HG03460 (cell line): ENCODE measurements around the gene TAMALIN.
"Not testable (repeated sequence)": the region's sequence is repeated elsewhere in the genome, so short reads cannot be mapped to it uniquely, and the experiment has no call there.

Source experiments
- ATAC-seq: cut with Tn5 transposase; IDR thresholded peaks from one replicate; pipeline ENCODE4 v1.9.1; 2021; ENCODE audit not compliant: unreplicated experiment

The TAMALIN gene

GRCh38 chr12:52006726-52007157 lies at the start of gene TAMALIN:
TAMALIN (plus strand) TSS chr12:52006946; CDS start chr12:52007020, 74 bp downstream.
- no peak for ATAC-seq

- no peak for ATAC-seq
Observed at GRCh38 chr12:51958542-51958941, 48.2 kb upstream of the TAMALIN start.

- ATAC-seq, result no peak
Observed at GRCh38 chr12:51959211-51959610, 47.5 kb upstream of the TAMALIN start.

GRCh38 chr12:51959921-51960320 lies 46.8 kb upstream of the TAMALIN start:
- ATAC-seq, result no peak

GRCh38 chr12:51960488-51960887 lies 46.3 kb upstream of the TAMALIN start:
- ATAC-seq, result no peak

- ATAC-seq, result no peak
Observed at GRCh38 chr12:51960890-51961289, 45.9 kb upstream of the TAMALIN start.

- ATAC-seq, result no peak
Observed at GRCh38 chr12:51961834-51962233, 44.9 kb upstream of the TAMALIN start.

GRCh38 chr12:51962737-51963136 lies 44.0 kb upstream of the TAMALIN start:
- no peak for ATAC-seq

GRCh38 chr12:51963477-51963876 lies 43.3 kb upstream of the TAMALIN start:
- no peak for ATAC-seq

- ATAC-seq, result no peak
Observed at GRCh38 chr12:51969643-51970042, 37.1 kb upstream of the TAMALIN start.

GRCh38 chr12:51970904-51971646 lies 35.7 kb upstream of the TAMALIN start:
- peak; percentile 93 for ATAC-seq

- peak; percentile 48 for ATAC-seq
Observed at GRCh38 chr12:51971679-51972421, 34.9 kb upstream of the TAMALIN start.

GRCh38 chr12:51972422-51972812 lies 34.3 kb upstream of the TAMALIN start:
- no peak for ATAC-seq

GRCh38 chr12:51972849-51973273 lies 33.9 kb upstream of the TAMALIN start:
- ATAC-seq, result no peak

- no peak for ATAC-seq
Observed at GRCh38 chr12:51973560-51973959, 33.2 kb upstream of the TAMALIN start.

GRCh38 chr12:51974646-51975045 lies 32.1 kb upstream of the TAMALIN start:
- ATAC-seq, result no peak

- ATAC-seq, result no peak
Observed at GRCh38 chr12:51975196-51975595, 31.6 kb upstream of the TAMALIN start.

GRCh38 chr12:51976376-51977160 lies 30.2 kb upstream of the TAMALIN start:
- ATAC-seq, result no peak

GRCh38 chr12:51977320-51977753 lies 29.4 kb upstream of the TAMALIN start:
- ATAC-seq, result no peak

- ATAC-seq, result not testable (repeated sequence)
Observed at GRCh38 chr12:51979306-51979705, 27.4 kb upstream of the TAMALIN start.

- ATAC-seq, result peak; percentile 69
Observed at GRCh38 chr12:51980051-51980808, 26.5 kb upstream of the TAMALIN start.
